HUES64 (cell line): Measurements from ENCODE around the gene MME.
"Not testable (repeated sequence)": the region's sequence is repeated elsewhere in the genome, so short reads cannot be mapped to it uniquely, and the experiment has no call there.

Source experiments
- H3K27ac ChIP-seq: 2 replicates; pipeline ENCODE4 v1.7.0; 2013; ENCODE audit warnings: low read depth, low read length, inconsistent platforms
- H3K27me3 ChIP-seq: 2 replicates; pipeline ENCODE4 v1.6.1; 2013; ENCODE audit warnings: mild to moderate bottlenecking, low read length; ENCODE audit not compliant: insufficient read depth
- H3K36me3 ChIP-seq: 2 replicates; pipeline ENCODE4 v1.6.1; 2013; ENCODE audit warnings: mild to moderate bottlenecking, low read length; ENCODE audit not compliant: insufficient read depth
- H3K4me1 ChIP-seq: 2 replicates; pipeline ENCODE4 v1.6.1; 2013; ENCODE audit warnings: mild to moderate bottlenecking, low read length, moderate library complexity; ENCODE audit not compliant: insufficient read depth
- H3K4me3 ChIP-seq: 2 replicates; pipeline ENCODE4 v1.5.1; 2013; ENCODE audit warnings: mild to moderate bottlenecking, low read length, moderate library complexity
- H3K9ac ChIP-seq: 2 replicates; pipeline ENCODE4 v1.6.1; 2013; ENCODE audit warnings: mild to moderate bottlenecking, low read depth, low read length
- H3K9me3 ChIP-seq: 2 replicates; pipeline ENCODE4 v1.6.1; 2013; ENCODE audit warnings: low read depth, low read length; ENCODE audit not compliant: insufficient read depth
- WGBS: fragments of 150-250, 120-280 bp; methylation state at CpG from one replicate; pipeline ENCODE4 v1.1.7; 2013; ENCODE audit warnings: missing lambda C conversion rate; 5-methylcytosine and 5-hydroxymethylcytosine counted together

The MME gene

DNA sequence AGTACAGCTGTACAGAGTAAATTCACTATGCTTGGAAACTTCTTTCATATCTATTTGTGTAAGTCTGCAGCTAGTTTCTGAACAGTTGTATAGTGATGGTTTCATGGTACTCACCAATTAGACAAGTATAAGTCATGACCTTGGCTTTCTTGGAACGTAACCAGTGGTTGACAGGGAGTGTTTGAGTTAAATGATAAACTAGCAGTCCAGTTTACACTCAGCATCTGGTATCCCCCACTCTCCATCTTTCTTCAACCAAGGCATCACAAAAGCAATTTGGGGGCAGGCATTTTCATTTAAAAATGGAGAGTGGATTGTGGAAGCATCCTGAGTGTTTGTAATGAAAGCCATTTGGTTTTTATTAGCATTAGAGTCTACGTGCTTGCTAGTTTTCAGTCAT is 26.0 kb downstream of the MME start:
- 98% methylated on average over 2 of the region's 2 CpGs for WGBS
- no peak overlapping the region for H3K4me3 ChIP-seq
- H3K36me3 ChIP-seq, result no peaks in the 10 kb centered on the region
- H3K4me1 ChIP-seq, result no peaks in the 10 kb centered on the region
- no peak overlapping the region for H3K27ac ChIP-seq
- no peaks in the 10 kb centered on the region for H3K27me3 ChIP-seq
- H3K9me3 ChIP-seq, result no peaks in the 10 kb centered on the region
- no peak overlapping the region for H3K9ac ChIP-seq

DNA sequence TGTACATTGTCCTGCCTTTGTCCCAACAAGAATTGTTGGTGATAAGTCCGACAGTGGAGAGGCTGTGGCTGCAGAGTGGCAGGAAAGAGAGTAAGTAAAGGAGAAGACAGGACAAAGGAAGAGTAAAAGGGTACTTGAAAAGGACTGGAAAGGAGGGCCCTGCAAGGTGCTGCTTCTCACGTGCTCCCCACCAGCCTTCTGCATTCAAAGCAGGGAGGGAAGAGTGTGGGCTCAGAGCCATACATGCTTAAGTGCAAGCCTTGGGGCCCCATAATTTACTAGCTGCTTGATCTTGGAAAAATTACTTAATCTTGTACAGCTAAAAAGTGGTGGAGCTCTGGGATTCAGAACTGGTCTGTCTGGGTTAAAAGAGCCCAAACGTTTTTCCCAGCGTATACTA is 29.9 kb downstream of the MME start:
- Histone ChIP-seq H3K4me1 (no peaks in the 10 kb centered on the region), H3K9ac (no peak overlapping the region), H3K27me3 (no peaks in the 10 kb centered on the region), H3K36me3 (no peaks in the 10 kb centered on the region), H3K27ac (no peak overlapping the region), H3K9me3 (no peaks in the 10 kb centered on the region), H3K4me3 (no peak overlapping the region)
- WGBS, result 86% methylated on average over 4 of the region's 4 CpGs

DNA sequence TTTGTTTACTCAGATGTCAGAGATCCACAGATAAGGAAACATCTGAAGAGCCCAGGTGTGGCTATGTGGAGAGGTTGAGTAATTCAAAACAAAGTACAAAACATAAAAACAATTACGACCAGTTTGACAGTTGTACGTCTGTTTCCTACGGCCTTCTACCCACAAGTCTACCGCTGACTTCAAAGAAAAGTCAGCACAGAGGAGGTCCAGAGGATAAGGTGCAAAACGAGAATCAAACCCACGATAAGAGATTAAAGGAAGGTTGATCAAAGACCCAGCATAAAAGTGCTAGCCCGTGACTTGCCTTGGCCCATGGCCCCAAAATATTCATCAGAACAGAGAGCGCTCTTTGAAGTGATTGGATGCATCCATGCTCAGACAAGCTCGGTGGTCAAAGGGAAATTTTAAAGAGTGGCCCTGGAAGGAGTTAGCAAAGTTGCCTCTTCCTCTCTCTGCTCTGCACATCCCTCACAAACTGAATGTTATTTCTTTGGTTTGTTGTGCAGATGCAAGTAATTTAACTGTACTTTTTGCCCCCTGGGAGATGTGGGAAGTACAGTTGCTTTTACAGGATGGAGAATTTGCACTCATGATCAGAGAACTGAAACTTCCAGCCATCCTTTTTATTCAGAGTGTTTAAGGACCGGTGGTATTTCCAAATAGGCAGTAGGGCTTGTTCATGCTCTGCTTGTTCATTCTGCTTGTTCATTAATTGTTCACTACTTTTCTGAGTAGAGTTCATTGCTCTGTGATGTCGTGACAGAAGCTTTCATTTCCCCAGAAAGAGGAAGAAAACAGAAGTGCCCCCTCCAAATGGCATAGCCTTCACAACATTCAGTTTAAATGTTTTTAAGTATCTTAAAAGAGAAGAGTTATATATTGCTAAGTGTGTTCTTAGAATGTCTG is 31.1 kb downstream of the MME start:
- no peaks in the 10 kb centered on the region for H3K9me3 ChIP-seq
- H3K4me3 ChIP-seq, result no peak overlapping the region
- H3K4me1 ChIP-seq, result no peaks in the 10 kb centered on the region
- no peak overlapping the region for H3K9ac ChIP-seq
- WGBS, result 95% methylated on average over 11 of the region's 11 CpGs
- H3K36me3 ChIP-seq, result no peaks in the 10 kb centered on the region
- no peak overlapping the region for H3K27ac ChIP-seq
- H3K27me3 ChIP-seq, result no peaks in the 10 kb centered on the region

DNA sequence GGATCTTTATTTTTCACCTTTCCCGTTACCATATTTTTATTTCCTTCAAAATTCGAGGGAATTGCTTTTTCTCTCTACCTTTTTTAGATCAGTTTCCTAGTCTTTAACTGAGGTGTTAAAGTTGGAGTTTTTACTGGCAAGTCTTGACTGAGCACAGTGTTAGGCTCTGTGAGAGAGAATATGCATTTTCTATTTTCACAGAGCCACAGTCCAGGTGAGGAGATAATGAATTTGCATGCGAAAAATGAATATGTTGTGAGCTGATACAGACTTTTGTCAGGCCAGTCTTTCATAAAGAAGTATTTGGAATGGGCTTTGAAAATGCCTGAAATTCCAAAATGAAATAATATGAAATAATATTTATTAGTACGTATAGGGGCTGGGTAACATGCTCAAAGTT is 31.9 kb downstream of the MME start:
- Histone ChIP-seq H3K27ac (no peak overlapping the region), H3K9me3 (no peaks in the 10 kb centered on the region), H3K4me3 (no peak overlapping the region), H3K9ac (no peak overlapping the region), H3K27me3 (no peaks in the 10 kb centered on the region), H3K36me3 (no peaks in the 10 kb centered on the region), H3K4me1 (no peaks in the 10 kb centered on the region)
- 50% methylated on average over 1 of the region's 4 CpGs for WGBS

DNA sequence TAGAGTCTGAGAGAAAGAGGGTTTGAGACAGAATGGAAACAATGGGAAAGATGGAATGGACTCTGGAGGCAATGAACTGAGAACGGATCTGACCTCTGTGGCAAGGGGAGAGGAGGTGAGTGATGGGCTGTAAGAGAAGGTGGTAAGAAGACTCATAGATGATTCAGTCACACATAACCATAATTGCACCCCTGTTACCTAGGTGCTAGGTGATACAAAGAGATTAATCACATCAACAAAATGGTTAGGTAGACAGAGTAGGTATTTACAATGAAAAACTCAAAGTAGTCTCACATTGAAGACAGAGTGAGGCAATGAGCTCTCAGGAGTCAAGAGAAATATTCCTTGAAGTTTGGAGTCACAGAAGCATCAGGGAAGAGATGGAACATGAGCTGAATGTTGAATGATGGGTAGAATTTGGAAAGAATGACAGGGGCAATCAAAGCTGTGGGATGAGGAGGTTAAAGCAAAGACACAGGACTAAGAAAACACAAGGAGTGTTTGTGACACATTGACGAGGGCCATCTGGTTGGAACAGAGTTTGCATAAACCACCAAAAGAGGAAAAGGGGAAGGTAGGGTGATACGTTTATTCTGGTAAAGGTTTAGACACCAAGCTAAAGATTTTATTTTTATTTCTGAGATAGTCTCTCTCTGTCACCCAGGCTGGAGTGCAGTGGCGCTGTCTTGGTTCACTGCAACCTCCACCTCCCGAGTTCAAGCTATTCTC is 32.7 kb downstream of the MME start:
- no peak overlapping the region for H3K9ac ChIP-seq
- no peaks in the 10 kb centered on the region for H3K27me3 ChIP-seq
- H3K9me3 ChIP-seq, result no peaks in the 10 kb centered on the region
- no peaks in the 10 kb centered on the region for H3K4me1 ChIP-seq
- H3K36me3 ChIP-seq, result no peaks in the 10 kb centered on the region
- 93% methylated on average over 5 of the region's 5 CpGs for WGBS
- no peak overlapping the region for H3K27ac ChIP-seq
- H3K4me3 ChIP-seq, result no peak overlapping the region

DNA sequence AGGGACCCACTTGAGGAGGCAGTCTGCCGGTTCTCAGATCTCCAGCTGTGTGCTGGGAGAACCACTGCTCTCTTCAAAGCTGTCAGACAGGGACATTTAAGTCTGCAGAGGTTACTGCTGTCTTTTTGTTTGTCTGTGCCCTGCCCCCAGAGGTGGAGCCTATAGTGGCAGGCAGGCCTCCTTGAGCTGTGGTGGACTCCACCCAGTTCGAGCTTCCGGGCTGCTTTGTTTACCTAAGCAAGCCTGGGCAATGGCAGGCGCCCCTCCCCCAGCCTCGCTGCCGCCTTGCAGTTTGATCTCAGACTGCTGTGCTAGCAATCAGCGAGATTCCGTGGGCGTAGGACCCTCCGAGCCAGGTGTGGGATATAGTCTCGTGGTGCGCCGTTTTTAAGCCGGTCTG is 44.6 kb downstream of the MME start:
- H3K27me3 ChIP-seq, H3K4me3 ChIP-seq, H3K9me3 ChIP-seq, H3K27ac ChIP-seq, H3K9ac ChIP-seq, H3K36me3 ChIP-seq, H3K4me1 ChIP-seq: not testable (repeated sequence)
- WGBS, result 6% methylated on average over 2 of the region's 14 CpGs

DNA sequence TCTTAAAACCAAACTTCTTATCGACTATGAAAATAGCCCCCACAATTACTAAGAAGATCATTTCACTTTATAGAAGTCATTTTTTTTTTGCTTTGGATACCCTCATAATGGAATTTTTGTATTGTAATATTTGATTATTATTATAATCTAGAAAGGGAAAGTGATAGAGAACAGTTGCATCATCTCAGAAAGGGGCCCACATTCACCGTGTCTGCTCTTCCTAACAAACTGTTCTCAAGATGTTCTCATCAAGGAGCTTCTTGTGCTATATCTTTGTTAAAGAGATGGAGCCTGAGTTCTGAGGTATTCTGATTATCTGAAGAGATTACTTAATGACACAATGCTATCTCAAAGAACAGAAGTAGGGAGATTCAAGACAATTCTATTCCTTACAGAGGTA is 49.3 kb downstream of the MME start:
- Histone ChIP-seq H3K4me1 (no peaks in the 10 kb centered on the region), H3K36me3 (no peaks in the 10 kb centered on the region), H3K27ac (no peak overlapping the region), H3K4me3 (no peak overlapping the region), H3K9ac (no peak overlapping the region), H3K9me3 (no peaks in the 10 kb centered on the region), H3K27me3 (no peaks in the 10 kb centered on the region)
- WGBS, result 73% methylated on average over 1 of the region's 2 CpGs

DNA sequence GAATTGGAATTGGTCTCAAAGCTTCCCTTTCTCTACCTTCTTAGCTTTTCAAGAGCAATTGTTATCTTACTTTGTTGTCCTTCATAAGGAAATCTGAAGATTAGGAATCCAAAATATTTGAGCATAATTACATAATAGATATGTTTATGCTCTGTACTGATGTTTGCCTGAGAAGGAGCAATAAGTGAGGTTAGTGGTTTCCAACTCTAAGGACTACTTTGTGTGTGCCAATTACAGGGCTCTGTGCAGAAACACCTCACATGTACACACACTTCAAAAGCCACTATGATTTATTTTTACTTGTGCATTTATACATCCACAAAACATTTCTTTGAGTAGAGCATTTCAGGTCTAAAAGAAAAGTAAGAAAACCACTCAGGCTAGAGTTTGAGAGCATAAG is 49.9 kb downstream of the MME start:
- H3K27me3 ChIP-seq, result no peaks in the 10 kb centered on the region
- no peak overlapping the region for H3K4me3 ChIP-seq
- H3K9ac ChIP-seq, result no peak overlapping the region
- no peak overlapping the region for H3K27ac ChIP-seq
- no peaks in the 10 kb centered on the region for H3K36me3 ChIP-seq
- no peaks in the 10 kb centered on the region for H3K4me1 ChIP-seq
- H3K9me3 ChIP-seq, result no peaks in the 10 kb centered on the region

DNA sequence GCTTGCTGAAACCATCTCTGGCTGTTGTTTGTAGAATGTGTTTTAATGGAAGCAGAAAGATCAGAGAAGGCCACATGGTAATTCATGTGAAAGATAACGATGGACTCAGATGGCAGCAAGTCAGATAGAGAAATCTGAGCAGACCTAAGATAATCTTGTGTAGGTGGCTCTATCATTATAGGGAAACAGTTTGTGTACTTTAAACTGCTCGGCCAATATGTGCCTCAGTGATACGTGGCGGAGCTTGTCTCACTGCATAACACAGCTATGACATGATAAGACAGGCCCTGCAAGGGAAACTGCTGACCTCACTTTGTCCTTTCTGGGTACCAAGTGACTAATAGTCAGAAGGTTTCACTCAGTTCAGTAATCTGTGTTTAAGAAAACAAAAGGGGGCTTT is 51.0 kb downstream of the MME start:
- 92% methylated on average over 4 of the region's 4 CpGs for WGBS

DNA sequence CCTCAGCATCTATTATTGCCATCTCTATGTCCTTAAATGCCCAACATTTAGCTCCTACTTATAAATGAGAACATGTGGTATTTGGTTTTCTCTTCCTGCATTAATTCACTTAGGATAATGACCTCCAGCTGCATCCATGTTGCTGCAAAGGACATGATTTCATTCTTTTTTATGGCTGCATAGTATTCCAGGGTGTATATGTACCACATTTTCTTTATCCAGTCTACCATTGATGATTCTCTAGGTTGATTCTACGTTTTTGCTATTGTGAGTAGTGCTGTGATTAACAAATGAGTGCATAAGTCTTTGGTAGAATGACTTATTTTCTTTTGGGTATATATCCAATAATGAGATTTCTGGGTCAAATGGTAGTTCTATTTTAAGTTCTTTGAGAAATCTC is 54.2 kb downstream of the MME start:
- not testable (repeated sequence) for H3K9me3 ChIP-seq, H3K9ac ChIP-seq, H3K36me3 ChIP-seq, H3K27ac ChIP-seq, H3K4me3 ChIP-seq, H3K4me1 ChIP-seq, H3K27me3 ChIP-seq
- WGBS, result 85% methylated on average over 1 of the region's 1 CpG

More for the DNA sequence above, 51.0 kb downstream of the MME start:
- Histone ChIP-seq H3K4me3 (no peak overlapping the region), H3K36me3 (no peaks in the 10 kb centered on the region), H3K27me3 (no peaks in the 10 kb centered on the region), H3K9ac (no peak overlapping the region), H3K4me1 (no peaks in the 10 kb centered on the region), H3K27ac (no peak overlapping the region), H3K9me3 (no peaks in the 10 kb centered on the region)

DNA sequence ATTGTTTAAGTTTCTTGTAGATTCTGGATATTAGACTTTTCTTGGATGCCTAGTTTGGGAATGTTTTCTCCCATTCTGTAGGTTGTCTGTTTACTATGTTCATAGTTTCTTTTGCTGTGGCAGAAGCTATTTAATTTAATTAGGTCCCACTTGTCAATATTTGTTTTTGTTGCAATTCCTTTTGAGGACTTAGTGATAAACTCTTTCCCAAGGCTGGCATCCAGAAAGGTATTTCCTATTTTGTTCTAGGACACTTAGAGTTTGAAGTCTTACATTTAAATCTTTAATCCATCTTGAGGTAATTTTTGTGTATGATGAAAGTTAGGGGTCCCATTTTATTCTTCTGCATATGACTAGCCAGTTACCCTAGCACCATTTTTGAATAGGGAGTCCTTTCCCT is 54.9 kb downstream of the MME start:
- no peaks in the 10 kb centered on the region for H3K9me3 ChIP-seq
- no peaks in the 10 kb centered on the region for H3K27me3 ChIP-seq
- H3K36me3 ChIP-seq, result no peaks in the 10 kb centered on the region
- H3K27ac ChIP-seq, result no peak overlapping the region
- no peak overlapping the region for H3K4me3 ChIP-seq
- H3K4me1 ChIP-seq, result no peaks in the 10 kb centered on the region
- no peak overlapping the region for H3K9ac ChIP-seq
